CD14-positive monocyte (primary cell): ENCODE measurements around the gene NCL. TPM values are rescaled to one million over a fixed set of nuclear protein-coding genes. Genes with fewer than 3 reads are reported as not detected.

Experiments used
- DNase-seq, 3 donors: peaks; one replicate each; pipeline ENCODE4 v3.0.0-alpha.2; 2011 to 2022
- H2AFZ ChIP-seq: 2 replicates; pipeline ENCODE4 v1.6.0; 2012; ENCODE audit warnings: mild to moderate bottlenecking, low read depth, low read length, inconsistent platforms; ENCODE audit not compliant: insufficient read depth, poor library complexity, severe bottlenecking
- H3K27ac ChIP-seq, 2 donors: 1 replicate in 1 of 2; 2 replicates in 1 of 2; pipeline ENCODE4 v1.5.1; 2012 to 2013; ENCODE audit warnings: low read length in 2 of 2, control low read depth in 1 of 2, inconsistent platforms in 1 of 2, low read depth in 1 of 2, mild to moderate bottlenecking in 1 of 2
- H3K27me3 ChIP-seq, 2 donors: one replicate each; pipeline versions ENCODE4 v1.6.0 to v1.6.1; 2011 to 2013; ENCODE audit warnings: low read length in 2 of 2; ENCODE audit not compliant: control insufficient read depth in 2 of 2, insufficient read depth in 2 of 2
- H3K36me3 ChIP-seq, 2 donors: replicated peaks in 1 of 2; 1 replicate in 1 of 2; 2 replicates in 1 of 2; pipeline versions ENCODE4 v1.5.1 to v1.6.1; 2012 to 2013; ENCODE audit warnings: low read length in 2 of 2, control low read depth in 1 of 2, inconsistent platforms in 1 of 2, mild to moderate bottlenecking in 1 of 2; ENCODE audit not compliant: insufficient read depth in 2 of 2, control insufficient read depth in 1 of 2
- H3K4me1 ChIP-seq, 2 donors: 1 replicate in 1 of 2; 2 replicates in 1 of 2; pipeline versions ENCODE4 v1.5.1 to v1.6.1; 2012 to 2013; ENCODE audit warnings: low read length in 2 of 2, control low read depth in 1 of 2, inconsistent platforms in 1 of 2, mild to moderate bottlenecking in 1 of 2, moderate library complexity in 1 of 2; ENCODE audit not compliant: insufficient read depth in 2 of 2, control insufficient read depth in 1 of 2
- H3K4me2 ChIP-seq: replicated peaks from 2 replicates; pipeline ENCODE3; 2012; ENCODE audit warnings: low read length, moderate library complexity, mild to moderate bottlenecking; ENCODE audit not compliant: poor library complexity, severe bottlenecking; ENCODE audit errors: extremely low read depth
- H3K4me3 ChIP-seq, 3 experiments: fragments of 200-600 bp in 1 of 3; sonication (generic) in 1 of 3; replicated peaks in 1 of 3; 1 replicate in 2 of 3; 2 replicates in 1 of 3; pipeline ENCODE4 v1.5.1; 2011 to 2013; ENCODE audit warnings: low read length in 3 of 3, mild to moderate bottlenecking in 3 of 3, control low read depth in 2 of 3, low read depth in 2 of 3, inconsistent platforms in 1 of 3, moderate library complexity in 1 of 3
- H3K79me2 ChIP-seq: 2 replicates; pipeline ENCODE4 v1.6.0; 2012; ENCODE audit warnings: mild to moderate bottlenecking, control low read depth, inconsistent platforms, low read length, moderate library complexity; ENCODE audit not compliant: insufficient read depth
- H3K9ac ChIP-seq: 2 replicates; pipeline ENCODE4 v1.6.0; 2017; ENCODE audit warnings: low read length, mild to moderate bottlenecking; ENCODE audit not compliant: insufficient read depth, poor library complexity, severe bottlenecking
- H3K9me3 ChIP-seq, 2 donors: replicated peaks in 1 of 2; 1 replicate in 1 of 2; 2 replicates in 1 of 2; pipeline versions ENCODE4 v1.5.1 to v1.6.1; 2012 to 2013; ENCODE audit warnings: low read length in 2 of 2, control low read depth in 1 of 2; ENCODE audit not compliant: control insufficient read depth in 1 of 2, insufficient read depth in 1 of 2
- H4K20me1 ChIP-seq: 2 replicates; pipeline ENCODE4 v1.6.0; 2012; ENCODE audit warnings: mild to moderate bottlenecking, low read length, control low read depth, moderate library complexity; ENCODE audit not compliant: insufficient read depth
- H3K27ac Mint-ChIP-seq, 7 donors: one replicate each; pipeline ENCODE4 v1.8.0; 2020; ENCODE audit warnings: mild to moderate bottlenecking in 7 of 7, mixed read lengths in 7 of 7, moderate library complexity in 6 of 7, inconsistent platforms in 2 of 7
- H3K27me3 Mint-ChIP-seq, 3 donors: one replicate each; pipeline ENCODE4 v1.8.0; 2021 to 2022; ENCODE audit warnings: low read depth in 3 of 3, mild to moderate bottlenecking in 3 of 3, mixed read lengths in 3 of 3, moderate library complexity in 3 of 3, inconsistent platforms in 1 of 3
- H3K36me3 Mint-ChIP-seq, 2 donors: one replicate each; pipeline ENCODE4 v1.8.0; 2020; ENCODE audit warnings: mixed read lengths in 2 of 2, inconsistent platforms in 1 of 2, mild to moderate bottlenecking in 1 of 2
- H3K4me1 Mint-ChIP-seq: one replicate; pipeline ENCODE4 v1.8.0; 2020; ENCODE audit warnings: mild to moderate bottlenecking, mixed read lengths
- H3K4me3 Mint-ChIP-seq, 2 donors: one replicate each; pipeline ENCODE4 v1.8.0; 2020; ENCODE audit warnings: mild to moderate bottlenecking in 2 of 2, mixed read lengths in 2 of 2, moderate library complexity in 1 of 2
- H3K9me3 Mint-ChIP-seq, 7 donors: one replicate each; pipeline ENCODE4 v1.8.0; 2020 to 2022; ENCODE audit warnings: mixed read lengths in 7 of 7, mild to moderate bottlenecking in 6 of 7, moderate library complexity in 6 of 7, inconsistent platforms in 2 of 7
- WGBS: methylation state at CpG from one replicate; pipeline ENCODE4 v1.1.5; 2013; ENCODE audit warnings: missing lambda C conversion rate; ENCODE audit not compliant: insufficient coverage; 5-methylcytosine and 5-hydroxymethylcytosine counted together
- intact Hi-C, 2 donors: fragments of 100-400 bp; cut with micrococcal nuclease; formaldehyde crosslinking; loops; one replicate each; pipeline versions ENCODE4 v1.15.0 to v1.15.1; 2023
- polyA plus RNA-seq, 3 donors: library from polyadenylated mRNA; depleted of rRNA in 1 of 3; unstranded in 2 of 3; stranded (reverse) in 1 of 3; fragments of 300-500 nt in 2 of 3; fragments of >200 nt in 1 of 3; fragmentation: Illumina TruSeq in 2 of 3; gene quantifications; 1 replicate in 2 of 3; 2 replicates in 1 of 3; pipeline ENCODE4 v1.2.3, GENCODE V29; 2012 to 2021
- TF ChIP-seq, protein P1 (sequence below): fragments of 200-600 bp; IDR thresholded peaks from one replicate; pipeline ENCODE4 v1.8.0; 2022; ENCODE audit warnings: antibody characterized with exemption, mild to moderate bottlenecking

The NCL gene
- polyA plus RNA-seq, 3 donors = 26.2 to 143 (median 106) TPM

GRCh38 chr2:231469583-231469950, 5.3 kb upstream of the NCL start:
- H3K9me3 Mint-ChIP-seq = peaks cover 0 to 4% (median 0%) of the 10 kb centered on the region in 7 donors
- no peaks in the 10 kb centered on the region for H3K27me3 ChIP-seq
- peak overlapping the region; percentile 30 to 83 (median 54) for H3K27ac Mint-ChIP-seq
- H3K36me3 ChIP-seq = no peaks in the 10 kb centered on the region
- H3K36me3 Mint-ChIP-seq = no peaks in the 10 kb centered on the region
- peaks cover 34 to 41% of the 10 kb centered on the region in 2 donors for H3K4me1 ChIP-seq
- DNase-seq = peak in 2 of 3 donors; percentile 30 to 34
- H3K9me3 ChIP-seq = no peaks in the 10 kb centered on the region
- peaks cover 0 to 4% (median 1%) of the 10 kb centered on the region in 3 donors for H3K27me3 Mint-ChIP-seq
- no peaks in the 10 kb centered on the region for H4K20me1 ChIP-seq
- TF ChIP-seq, protein P1, sequence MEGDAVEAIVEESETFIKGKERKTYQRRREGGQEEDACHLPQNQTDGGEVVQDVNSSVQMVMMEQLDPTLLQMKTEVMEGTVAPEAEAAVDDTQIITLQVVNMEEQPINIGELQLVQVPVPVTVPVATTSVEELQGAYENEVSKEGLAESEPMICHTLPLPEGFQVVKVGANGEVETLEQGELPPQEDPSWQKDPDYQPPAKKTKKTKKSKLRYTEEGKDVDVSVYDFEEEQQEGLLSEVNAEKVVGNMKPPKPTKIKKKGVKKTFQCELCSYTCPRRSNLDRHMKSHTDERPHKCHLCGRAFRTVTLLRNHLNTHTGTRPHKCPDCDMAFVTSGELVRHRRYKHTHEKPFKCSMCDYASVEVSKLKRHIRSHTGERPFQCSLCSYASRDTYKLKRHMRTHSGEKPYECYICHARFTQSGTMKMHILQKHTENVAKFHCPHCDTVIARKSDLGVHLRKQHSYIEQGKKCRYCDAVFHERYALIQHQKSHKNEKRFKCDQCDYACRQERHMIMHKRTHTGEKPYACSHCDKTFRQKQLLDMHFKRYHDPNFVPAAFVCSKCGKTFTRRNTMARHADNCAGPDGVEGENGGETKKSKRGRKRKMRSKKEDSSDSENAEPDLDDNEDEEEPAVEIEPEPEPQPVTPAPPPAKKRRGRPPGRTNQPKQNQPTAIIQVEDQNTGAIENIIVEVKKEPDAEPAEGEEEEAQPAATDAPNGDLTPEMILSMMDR = no peak
- H3K4me3 ChIP-seq = peak overlapping the region in 1 of 3 experiments; percentile 54
- H3K4me2 ChIP-seq = peak overlapping the region; percentile 64
- WGBS = 60% methylated on average over 1 of the region's 3 CpGs
- peaks cover 7% of the 10 kb centered on the region for H3K79me2 ChIP-seq
- H3K4me1 Mint-ChIP-seq = peaks cover 44% of the 10 kb centered on the region
- no peak overlapping the region for H3K9ac ChIP-seq
- H2AFZ ChIP-seq = peak overlapping the region; percentile 46
- peak overlapping the region in 1 of 2 donors; percentile 45 for H3K27ac ChIP-seq
- intact Hi-C loops = loop anchor here (5.0 to 10.0 kb wide), 2 partner anchors 43 to 1085 kb away; partner anchors contain the start of genes EIF4E2 (in 1 of the 2) and TIGD1 (in 1 of the 2)
- H3K4me3 Mint-ChIP-seq = peak overlapping the region; percentile 60 to 77

DNA sequence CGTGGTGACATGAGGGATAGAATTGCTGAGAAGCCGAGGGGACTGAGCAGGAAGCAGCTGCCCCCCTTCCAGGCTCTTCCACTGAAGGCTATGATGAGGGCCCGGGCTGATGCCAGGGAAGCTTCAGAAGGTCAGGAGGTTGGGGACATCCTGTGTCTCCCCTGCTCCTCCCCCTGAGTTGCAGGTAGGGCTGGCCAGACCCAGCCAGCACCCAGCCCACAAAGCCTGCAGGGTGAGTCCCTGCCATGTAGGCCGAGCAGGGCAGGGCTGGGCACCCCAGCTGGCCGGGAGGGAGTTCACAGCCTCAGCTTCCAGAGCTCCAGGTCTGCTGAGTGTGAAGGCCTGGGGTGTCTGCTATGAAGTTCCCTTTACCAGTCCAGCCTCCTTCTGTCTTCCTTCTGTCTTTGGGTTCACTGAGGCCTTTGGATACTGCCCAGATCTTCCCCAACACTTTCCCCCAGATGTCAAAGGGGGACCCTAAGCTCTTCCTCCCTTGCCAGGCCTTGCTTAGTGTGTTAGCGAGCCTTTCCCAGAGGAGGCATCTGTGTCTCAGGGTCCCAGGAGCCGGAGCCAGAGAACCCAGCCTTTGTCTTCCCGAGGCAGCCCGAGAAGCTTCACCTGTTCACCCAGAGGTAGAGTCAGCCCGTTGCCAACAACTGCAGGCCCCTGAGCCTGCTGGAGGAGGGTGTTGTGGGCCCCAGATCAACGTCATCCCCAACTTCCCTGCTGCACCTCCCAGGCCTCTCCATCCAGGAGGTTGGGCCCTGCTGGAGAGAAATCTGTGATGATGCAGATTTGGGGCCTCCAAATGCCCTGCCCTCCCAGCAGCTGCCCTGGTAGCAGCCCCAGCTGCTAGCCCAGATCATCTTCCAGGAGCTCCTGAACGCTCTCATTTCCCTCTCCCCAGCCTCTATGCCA, 3.6 kb upstream of the NCL start:
- Mint-ChIP-seq H3K4me1 (peaks cover 46% of the 10 kb centered on the region), H3K27me3 (peaks cover 0 to 4% (median 1%) of the 10 kb centered on the region in 3 donors), H3K4me3 (no peak overlapping the region), H3K36me3 (peaks cover 0 to 4% of the 10 kb centered on the region in 2 donors), H3K9me3 (peaks cover 0 to 6% (median 0%) of the 10 kb centered on the region in 7 donors), H3K27ac (peak overlapping the region in 1 of 7 donors; percentile 0)
- H3K27me3 ChIP-seq = no peaks in the 10 kb centered on the region
- H2AFZ ChIP-seq = no peak overlapping the region
- DNase-seq = no peak
- peaks cover 13% of the 10 kb centered on the region for H4K20me1 ChIP-seq
- H3K36me3 ChIP-seq = peaks cover 0 to 2% of the 10 kb centered on the region in 2 donors
- H3K4me3 ChIP-seq = no peak overlapping the region
- TF ChIP-seq, protein P1 = no peak
- no peaks in the 10 kb centered on the region for H3K9me3 ChIP-seq
- WGBS = 96% methylated on average over 3 of the region's 12 CpGs
- no peak overlapping the region for H3K27ac ChIP-seq
- intact Hi-C loops = loop anchor here (5.0 to 10.0 kb wide), 2 partner anchors 44 to 1087 kb away; partner anchors contain the start of genes EIF4E2 (in 1 of the 2) and TIGD1 (in 1 of the 2)
- H3K79me2 ChIP-seq = peaks cover 16% of the 10 kb centered on the region
- no peak overlapping the region for H3K9ac ChIP-seq
- H3K4me2 ChIP-seq = no peak overlapping the region
- H3K4me1 ChIP-seq = peaks cover 45 to 51% of the 10 kb centered on the region in 2 donors
